ENCODE data around the gene SLC10A3.

Gene SLC10A3

GRCh38 chrX:154471839-154472684 lies 18.4 kb downstream of the SLC10A3 start:
- Histone ChIP-seq H3K9me3 (ENCODE audit: low read length) (no peaks in the 10 kb centered on the region), H3F3A (ENCODE audit: insufficient read depth, low read length) (no peaks in the 10 kb centered on the region), H3K4me3 (ENCODE audit: low read depth, low read length, poor library complexity, severe bottlenecking) (no peak overlapping the region), H3K4me1 (ENCODE audit: insufficient read depth, low read length, severe bottlenecking) (no peaks in the 10 kb centered on the region), H3K4me2 (ENCODE audit: low read length) (no peak overlapping the region), H2AFZ (ENCODE audit: low read length) (no peak overlapping the region), H4K20me1 (ENCODE audit: insufficient read depth, low read length) (no peaks in the 10 kb centered on the region), H3K79me2 (ENCODE audit: insufficient read depth, low read length) (no peaks in the 10 kb centered on the region), H3K27ac (ENCODE audit: low read depth, low read length, poor library complexity, severe bottlenecking) (no peak overlapping the region), H3K27me3 (ENCODE audit: insufficient read depth, low read length) (no peaks in the 10 kb centered on the region), H3K9ac (ENCODE audit: low read length) (no peak overlapping the region), H3K9me2 (ENCODE audit: low read depth, low read length) (no peaks in the 10 kb centered on the region), H3K36me3 (ENCODE audit: insufficient read depth, low read length) (peaks cover 5% of the 10 kb centered on the region; the same call in 1 of the 2 replicates)
- TF ChIP-seq EZH2 (IDR thresholded peaks at IDR 0.05; ENCODE audit: borderline replicate concordance, low read length) (no peak), CTCF (IDR thresholded peaks at IDR 0.05; ENCODE audit: low read length) (no peak)

GRCh38 chrX:154470914-154471568 lies 19.4 kb downstream of the SLC10A3 start:
- no peak overlapping the region for H3K27ac ChIP-seq (ENCODE audit: low read depth, low read length, poor library complexity, severe bottlenecking)
- H3K79me2 ChIP-seq (ENCODE audit: insufficient read depth, low read length): no peaks in the 10 kb centered on the region
- no peaks in the 10 kb centered on the region for H3K4me1 ChIP-seq (ENCODE audit: insufficient read depth, low read length, severe bottlenecking)
- no peaks in the 10 kb centered on the region for H4K20me1 ChIP-seq (ENCODE audit: insufficient read depth, low read length)
- H3K9me3 ChIP-seq (ENCODE audit: low read length): no peaks in the 10 kb centered on the region
- no peaks in the 10 kb centered on the region for H3K9me2 ChIP-seq (ENCODE audit: low read depth, low read length)
- no peak overlapping the region for H3K4me2 ChIP-seq (ENCODE audit: low read length)
- peaks cover 5% of the 10 kb centered on the region; the same call in 1 of the 2 replicates for H3K36me3 ChIP-seq (ENCODE audit: insufficient read depth, low read length)
- H2AFZ ChIP-seq (ENCODE audit: low read length): no peak overlapping the region
- no peak overlapping the region for H3K9ac ChIP-seq (ENCODE audit: low read length)
- H3K4me3 ChIP-seq (ENCODE audit: low read depth, low read length, poor library complexity, severe bottlenecking): no peak overlapping the region
- H3K27me3 ChIP-seq (ENCODE audit: insufficient read depth, low read length): no peaks in the 10 kb centered on the region
- no peaks in the 10 kb centered on the region for H3F3A ChIP-seq (ENCODE audit: insufficient read depth, low read length)
- TF ChIP-seq CTCF (IDR thresholded peaks at IDR 0.05; ENCODE audit: low read length) (no peak), EZH2 (IDR thresholded peaks at IDR 0.05; ENCODE audit: borderline replicate concordance, low read length) (no peak)

- TF ChIP-seq CTCF (IDR thresholded peaks at IDR 0.05; ENCODE audit: low read length) (no peak), EZH2 (IDR thresholded peaks at IDR 0.05; ENCODE audit: borderline replicate concordance, low read length) (no peak)
- Histone ChIP-seq H3K27me3 (ENCODE audit: insufficient read depth, low read length) (no peaks in the 10 kb centered on the region), H3K36me3 (ENCODE audit: insufficient read depth, low read length) (peaks cover 5% of the 10 kb centered on the region; the same call in 1 of the 2 replicates), H2AFZ (ENCODE audit: low read length) (no peak overlapping the region), H4K20me1 (ENCODE audit: insufficient read depth, low read length) (no peaks in the 10 kb centered on the region), H3K9me2 (ENCODE audit: low read depth, low read length) (no peaks in the 10 kb centered on the region), H3K79me2 (ENCODE audit: insufficient read depth, low read length) (no peaks in the 10 kb centered on the region), H3K4me2 (ENCODE audit: low read length) (no peak overlapping the region), H3K9me3 (ENCODE audit: low read length) (no peaks in the 10 kb centered on the region), H3K27ac (ENCODE audit: low read depth, low read length, poor library complexity, severe bottlenecking) (no peak overlapping the region), H3K4me3 (ENCODE audit: low read depth, low read length, poor library complexity, severe bottlenecking) (no peak overlapping the region), H3F3A (ENCODE audit: insufficient read depth, low read length) (no peaks in the 10 kb centered on the region), H3K9ac (ENCODE audit: low read length) (no peak overlapping the region), H3K4me1 (ENCODE audit: insufficient read depth, low read length, severe bottlenecking) (no peaks in the 10 kb centered on the region)
These were observed 20.0 kb downstream of the SLC10A3 start for GRCh38 chrX:154470434-154470833.

Data from OCI-LY1 (cell line).